ENCODE data around the gene CCDC74A.
"Not testable (repeated sequence)": the region's sequence is repeated elsewhere in the genome, so short reads cannot be mapped to it uniquely, and the experiment has no call there.

Gene CCDC74A

GRCh38 chr2:131566371-131566770, 38.7 kb downstream of the CCDC74A start:
- no peak overlapping the region for H3K23ac ChIP-seq (ENCODE audit: low read length in 2 of 2)
- H3K27ac ChIP-seq (ENCODE audit: low read length, poor library complexity, severe bottlenecking): no peak overlapping the region
- no peak overlapping the region for H2BK15ac ChIP-seq (ENCODE audit: low read depth, poor library complexity, severe bottlenecking)
- DNase-seq: no peak
- no peak overlapping the region for H3K4ac ChIP-seq (ENCODE audit: low read depth in 1 of 2, low read length in 2 of 2)
- no peaks in the 10 kb centered on the region for H3K36me3 ChIP-seq (ENCODE audit: control insufficient read depth in 1 of 2, insufficient read depth in 2 of 2, low read depth in 1 of 2, low read length in 2 of 2)
- H3K4me3 ChIP-seq (ENCODE audit: insufficient read depth in 1 of 2, low read depth in 1 of 2, low read length in 2 of 2): no peak overlapping the region
- 100% methylated on average over 3 of the region's 5 CpGs for WGBS
- no peak overlapping the region for H3K14ac ChIP-seq (ENCODE audit: low read length in 2 of 2)
- H2BK12ac ChIP-seq (ENCODE audit: low read length in 2 of 2): no peak overlapping the region
- H3K4me1 ChIP-seq (ENCODE audit: control insufficient read depth, insufficient read depth, low read depth, low read length): no peaks in the 10 kb centered on the region
- no peak overlapping the region for H2BK5ac ChIP-seq (ENCODE audit: low read depth, low read length, poor library complexity, severe bottlenecking)
- no peak overlapping the region for H2AK5ac ChIP-seq (ENCODE audit: low read length, severe bottlenecking)
- no peaks in the 10 kb centered on the region for H3K79me1 ChIP-seq (replicated peaks; ENCODE audit: low read length, poor library complexity, severe bottlenecking)
- H3K18ac ChIP-seq (ENCODE audit: low read depth in 1 of 2, low read length in 2 of 2): no peak overlapping the region
- H4K91ac ChIP-seq (ENCODE audit: low read length): peak overlapping the region; percentile 20
- H4K8ac ChIP-seq (ENCODE audit: low read length): no peak overlapping the region
- H3K27me3 ChIP-seq (ENCODE audit: control insufficient read depth in 1 of 2, insufficient read depth in 1 of 2, low read length in 2 of 2): peaks cover 0 to 9% of the 10 kb centered on the region in 2 experiments
- H3K9me3 ChIP-seq (ENCODE audit: control insufficient read depth, low read length): no peaks in the 10 kb centered on the region
- no peak overlapping the region for H3K9ac ChIP-seq (ENCODE audit: low read length)
- H2AFZ ChIP-seq (ENCODE audit: low read depth, low read length): no peak overlapping the region
- H2BK120ac ChIP-seq (ENCODE audit: low read depth, low read length): no peak overlapping the region
- H3K4me2 ChIP-seq (ENCODE audit: low read length, poor library complexity, severe bottlenecking): no peak overlapping the region

GRCh38 chr2:131567891-131568290, 40.2 kb downstream of the CCDC74A start:
- Histone ChIP-seq H3K27me3 (ENCODE audit: control insufficient read depth in 1 of 2, insufficient read depth in 1 of 2, low read length in 2 of 2) (peaks cover 0 to 9% of the 10 kb centered on the region in 2 experiments), H2BK120ac (ENCODE audit: low read depth, low read length) (no peak overlapping the region), H3K79me1 (replicated peaks; ENCODE audit: low read length, poor library complexity, severe bottlenecking) (no peaks in the 10 kb centered on the region), H3K14ac (ENCODE audit: low read length in 2 of 2) (no peak overlapping the region), H3K4ac (ENCODE audit: low read depth in 1 of 2, low read length in 2 of 2) (no peak overlapping the region), H3K4me3 (ENCODE audit: insufficient read depth in 1 of 2, low read depth in 1 of 2, low read length in 2 of 2) (no peak overlapping the region), H2BK12ac (ENCODE audit: low read length in 2 of 2) (no peak overlapping the region), H4K8ac (ENCODE audit: low read length) (no peak overlapping the region), H3K9me3 (ENCODE audit: control insufficient read depth, low read length) (no peaks in the 10 kb centered on the region), H3K9ac (ENCODE audit: low read length) (no peak overlapping the region), H3K4me1 (ENCODE audit: control insufficient read depth, insufficient read depth, low read depth, low read length) (no peaks in the 10 kb centered on the region), H2AK5ac (ENCODE audit: low read length, severe bottlenecking) (no peak overlapping the region), H4K91ac (ENCODE audit: low read length) (no peak overlapping the region), H3K4me2 (ENCODE audit: low read length, poor library complexity, severe bottlenecking) (no peak overlapping the region), H2BK15ac (ENCODE audit: low read depth, poor library complexity, severe bottlenecking) (no peak overlapping the region), H3K27ac (ENCODE audit: low read length, poor library complexity, severe bottlenecking) (no peak overlapping the region), H2BK5ac (ENCODE audit: low read depth, low read length, poor library complexity, severe bottlenecking) (no peak overlapping the region), H3K23ac (ENCODE audit: low read length in 2 of 2) (no peak overlapping the region), H3K18ac (ENCODE audit: low read depth in 1 of 2, low read length in 2 of 2) (no peak overlapping the region), H2AFZ (ENCODE audit: low read depth, low read length) (no peak overlapping the region), H3K36me3 (ENCODE audit: control insufficient read depth in 1 of 2, insufficient read depth in 2 of 2, low read depth in 1 of 2, low read length in 2 of 2) (no peaks in the 10 kb centered on the region)
- no peak for DNase-seq

- not testable (repeated sequence) for H3K4ac ChIP-seq (ENCODE audit: low read depth in 1 of 2, low read length in 2 of 2); H2BK120ac ChIP-seq (ENCODE audit: low read depth, low read length); H3K23ac ChIP-seq (ENCODE audit: low read length in 2 of 2); H2AK5ac ChIP-seq (ENCODE audit: low read length, severe bottlenecking); H2AFZ ChIP-seq (ENCODE audit: low read depth, low read length); H3K27ac ChIP-seq (ENCODE audit: low read length, poor library complexity, severe bottlenecking); H2BK12ac ChIP-seq (ENCODE audit: low read length in 2 of 2); H3K4me1 ChIP-seq (ENCODE audit: control insufficient read depth, insufficient read depth, low read depth, low read length); H3K4me3 ChIP-seq (ENCODE audit: insufficient read depth in 1 of 2, low read depth in 1 of 2, low read length in 2 of 2); H3K79me1 ChIP-seq (replicated peaks; ENCODE audit: low read length, poor library complexity, severe bottlenecking); H4K8ac ChIP-seq (ENCODE audit: low read length); H3K18ac ChIP-seq (ENCODE audit: low read depth in 1 of 2, low read length in 2 of 2); DNase-seq; H3K4me2 ChIP-seq (ENCODE audit: low read length, poor library complexity, severe bottlenecking); H3K36me3 ChIP-seq (ENCODE audit: control insufficient read depth in 1 of 2, insufficient read depth in 2 of 2, low read depth in 1 of 2, low read length in 2 of 2); H3K14ac ChIP-seq (ENCODE audit: low read length in 2 of 2); H2BK15ac ChIP-seq (ENCODE audit: low read depth, poor library complexity, severe bottlenecking); H3K9ac ChIP-seq (ENCODE audit: low read length); H3K27me3 ChIP-seq (ENCODE audit: control insufficient read depth in 1 of 2, insufficient read depth in 1 of 2, low read length in 2 of 2); H3K9me3 ChIP-seq (ENCODE audit: control insufficient read depth, low read length); H4K91ac ChIP-seq (ENCODE audit: low read length); H2BK5ac ChIP-seq (ENCODE audit: low read depth, low read length, poor library complexity, severe bottlenecking)
- WGBS: no CpG with 5 or more reads among the region's 1 CpG
These were observed 40.7 kb downstream of the CCDC74A start for GRCh38 chr2:131568401-131568800.

- peak overlapping the region in 1 of 2 experiments; percentile 28 for H3K4me3 ChIP-seq (ENCODE audit: insufficient read depth in 1 of 2, low read depth in 1 of 2, low read length in 2 of 2)
- no peaks in the 10 kb centered on the region for H3K36me3 ChIP-seq (ENCODE audit: control insufficient read depth in 1 of 2, insufficient read depth in 2 of 2, low read depth in 1 of 2, low read length in 2 of 2)
- H3K4ac ChIP-seq (ENCODE audit: low read depth in 1 of 2, low read length in 2 of 2): no peak overlapping the region
- H2BK12ac ChIP-seq (ENCODE audit: low read length in 2 of 2): no peak overlapping the region
- no peak overlapping the region for H3K27ac ChIP-seq (ENCODE audit: low read length, poor library complexity, severe bottlenecking)
- no peaks in the 10 kb centered on the region for H3K4me1 ChIP-seq (ENCODE audit: control insufficient read depth, insufficient read depth, low read depth, low read length)
- no peaks in the 10 kb centered on the region for H3K9me3 ChIP-seq (ENCODE audit: control insufficient read depth, low read length)
- no peak overlapping the region for H3K9ac ChIP-seq (ENCODE audit: low read length)
- H3K23ac ChIP-seq (ENCODE audit: low read length in 2 of 2): no peak overlapping the region
- no peak overlapping the region for H2BK15ac ChIP-seq (ENCODE audit: low read depth, poor library complexity, severe bottlenecking)
- no peak overlapping the region for H2AK5ac ChIP-seq (ENCODE audit: low read length, severe bottlenecking)
- H2BK120ac ChIP-seq (ENCODE audit: low read depth, low read length): no peak overlapping the region
- no peak for DNase-seq
- H3K27me3 ChIP-seq (ENCODE audit: control insufficient read depth in 1 of 2, insufficient read depth in 1 of 2, low read length in 2 of 2): no peaks in the 10 kb centered on the region
- no peak overlapping the region for H3K4me2 ChIP-seq (ENCODE audit: low read length, poor library complexity, severe bottlenecking)
- no peak overlapping the region for H2BK5ac ChIP-seq (ENCODE audit: low read depth, low read length, poor library complexity, severe bottlenecking)
- H3K79me1 ChIP-seq (replicated peaks; ENCODE audit: low read length, poor library complexity, severe bottlenecking): no peaks in the 10 kb centered on the region
- no peak overlapping the region for H4K8ac ChIP-seq (ENCODE audit: low read length)
- WGBS: 100% methylated on average over 1 of the region's 1 CpG
- H3K18ac ChIP-seq (ENCODE audit: low read depth in 1 of 2, low read length in 2 of 2): no peak overlapping the region
- no peak overlapping the region for H4K91ac ChIP-seq (ENCODE audit: low read length)
- H3K14ac ChIP-seq (ENCODE audit: low read length in 2 of 2): no peak overlapping the region
- H2AFZ ChIP-seq (ENCODE audit: low read depth, low read length): no peak overlapping the region
These were observed 44.5 kb downstream of the CCDC74A start for GRCh38 chr2:131572175-131572574.
